ENCODE data around the gene ARHGAP26.

The ARHGAP26 gene

DNA sequence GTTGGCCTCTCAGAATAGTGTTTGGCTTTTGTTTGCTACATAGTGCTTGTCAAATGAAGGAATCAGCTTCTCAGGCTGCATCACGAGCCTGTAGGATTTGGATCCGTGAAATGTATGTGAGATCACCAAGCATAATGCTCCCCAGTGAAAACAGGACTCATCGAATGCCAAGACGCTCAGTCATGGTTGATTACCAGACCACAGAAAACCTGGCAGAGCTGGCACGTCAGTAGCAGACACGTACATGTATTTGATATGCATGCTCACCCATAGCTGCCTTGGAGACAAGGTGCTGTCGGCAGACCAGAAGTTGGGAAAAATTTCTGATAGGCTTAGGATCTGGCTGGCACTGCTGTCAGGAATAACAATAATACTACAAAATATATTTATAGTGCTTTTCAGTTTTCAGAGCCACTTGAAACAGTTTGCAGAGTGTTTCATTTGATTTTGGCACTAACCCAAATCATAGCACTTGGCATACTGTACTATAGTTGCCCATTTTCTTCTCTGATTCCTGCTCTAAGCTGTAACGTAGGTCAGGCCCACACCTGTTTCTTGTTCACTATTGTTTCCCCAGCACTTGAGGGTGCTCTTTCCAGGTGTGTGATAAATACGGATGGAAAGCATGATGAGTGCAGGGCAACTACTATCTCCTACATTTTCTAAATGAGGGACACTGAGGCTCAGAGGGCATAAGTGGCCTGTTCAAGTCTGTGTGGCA, 407.2 kb downstream of the ARHGAP26 start:
- Histone ChIP-seq H3K36me3 (ENCODE audit: insufficient read depth, low read length) (no peaks in the 10 kb centered on the region), H3K9me3 (ENCODE audit: control insufficient read depth, insufficient read depth, low read length) (no peaks in the 10 kb centered on the region; the same call in 1 of the 2 replicates), H3K9ac (ENCODE audit: low read depth, low read length) (no peak overlapping the region), H3K4me1 (ENCODE audit: insufficient read depth, low read length) (peaks cover 17% of the 10 kb centered on the region)

- Histone ChIP-seq H3K9ac (ENCODE audit: low read depth, low read length) (no peak overlapping the region), H3K4me1 (ENCODE audit: insufficient read depth, low read length) (peaks cover 1% of the 10 kb centered on the region; the same call in 1 of the 2 replicates), H3K9me3 (ENCODE audit: control insufficient read depth, insufficient read depth, low read length) (no peaks in the 10 kb centered on the region; the same call in 1 of the 2 replicates), H3K36me3 (ENCODE audit: insufficient read depth, low read length) (no peaks in the 10 kb centered on the region)
Observed at GRCh38 chr5:143179126-143179740, 409.1 kb downstream of the ARHGAP26 start.

DNA sequence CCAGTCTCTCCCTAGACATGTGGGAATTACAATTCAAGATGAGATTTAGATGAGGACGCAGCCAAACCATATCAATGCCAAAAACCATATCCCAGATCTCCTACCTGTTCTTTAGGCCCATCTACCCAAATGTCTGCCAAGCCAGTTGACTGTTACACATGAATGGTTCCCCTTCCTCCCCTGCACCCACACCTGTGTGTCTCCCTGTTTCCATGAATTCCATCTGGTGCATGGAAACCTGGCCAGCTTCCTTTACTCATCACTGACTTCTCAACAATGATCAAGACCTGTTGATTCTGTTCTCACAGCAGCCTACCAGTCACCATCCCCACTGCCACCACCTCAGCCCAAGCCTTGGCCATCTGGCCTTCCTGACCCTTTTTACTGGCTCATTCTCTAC, 410.6 kb downstream of the ARHGAP26 start:
- H3K36me3 ChIP-seq (ENCODE audit: insufficient read depth, low read length): no peaks in the 10 kb centered on the region
- no peak overlapping the region for H3K9ac ChIP-seq (ENCODE audit: low read depth, low read length)
- no peaks in the 10 kb centered on the region; the same call in 1 of the 2 replicates for H3K9me3 ChIP-seq (ENCODE audit: control insufficient read depth, insufficient read depth, low read length)
- H3K4me1 ChIP-seq (ENCODE audit: insufficient read depth, low read length): no peaks in the 10 kb centered on the region

DNA sequence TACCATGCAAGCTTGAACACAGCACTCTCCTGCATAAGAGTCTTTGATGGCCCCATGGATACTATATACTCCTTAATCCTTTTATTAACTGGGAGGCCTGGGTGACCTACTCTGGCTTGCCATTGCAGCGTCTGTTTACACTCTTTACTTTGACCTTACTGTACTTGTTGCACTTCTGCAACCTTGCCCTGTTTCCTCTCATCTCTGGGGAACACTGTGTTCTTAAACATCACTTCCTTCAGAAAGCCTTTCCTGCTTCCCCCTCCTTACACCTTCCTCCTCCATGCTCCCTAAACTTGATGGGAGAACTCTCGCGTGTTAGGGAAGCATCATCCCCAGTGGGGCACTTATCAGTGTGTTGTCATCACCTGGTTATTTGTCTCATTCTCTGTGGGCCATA, 411.0 kb downstream of the ARHGAP26 start:
- Histone ChIP-seq H3K9ac (ENCODE audit: low read depth, low read length) (no peak overlapping the region), H3K4me1 (ENCODE audit: insufficient read depth, low read length) (no peaks in the 10 kb centered on the region), H3K9me3 (ENCODE audit: control insufficient read depth, insufficient read depth, low read length) (no peaks in the 10 kb centered on the region; the same call in 1 of the 2 replicates), H3K36me3 (ENCODE audit: insufficient read depth, low read length) (no peaks in the 10 kb centered on the region)

DNA sequence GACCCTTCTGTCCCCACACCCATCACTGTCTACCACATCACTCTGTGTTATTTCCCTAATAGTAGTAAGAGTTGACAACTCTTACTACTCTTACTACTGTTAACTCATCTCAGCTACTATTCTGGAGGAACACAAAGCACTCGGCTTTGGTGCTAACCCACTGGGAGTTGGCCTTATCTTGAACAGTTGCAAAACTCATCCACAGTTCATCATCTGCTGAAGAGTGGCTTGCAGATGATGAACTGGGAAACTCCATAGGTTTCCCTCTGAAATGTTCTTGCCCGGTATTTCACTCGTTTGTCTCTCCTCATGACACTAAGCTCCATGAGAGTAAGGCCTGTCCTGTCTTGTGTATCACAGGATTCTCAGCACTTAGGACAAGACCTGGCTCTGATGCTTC, 411.9 kb downstream of the ARHGAP26 start:
- H3K9me3 ChIP-seq (ENCODE audit: control insufficient read depth, insufficient read depth, low read length): no peaks in the 10 kb centered on the region; the same call in 1 of the 2 replicates
- H3K9ac ChIP-seq (ENCODE audit: low read depth, low read length): no peak overlapping the region
- no peaks in the 10 kb centered on the region for H3K36me3 ChIP-seq (ENCODE audit: insufficient read depth, low read length)
- peaks cover under 1% of the 10 kb centered on the region for H3K4me1 ChIP-seq (ENCODE audit: insufficient read depth, low read length)

DNA sequence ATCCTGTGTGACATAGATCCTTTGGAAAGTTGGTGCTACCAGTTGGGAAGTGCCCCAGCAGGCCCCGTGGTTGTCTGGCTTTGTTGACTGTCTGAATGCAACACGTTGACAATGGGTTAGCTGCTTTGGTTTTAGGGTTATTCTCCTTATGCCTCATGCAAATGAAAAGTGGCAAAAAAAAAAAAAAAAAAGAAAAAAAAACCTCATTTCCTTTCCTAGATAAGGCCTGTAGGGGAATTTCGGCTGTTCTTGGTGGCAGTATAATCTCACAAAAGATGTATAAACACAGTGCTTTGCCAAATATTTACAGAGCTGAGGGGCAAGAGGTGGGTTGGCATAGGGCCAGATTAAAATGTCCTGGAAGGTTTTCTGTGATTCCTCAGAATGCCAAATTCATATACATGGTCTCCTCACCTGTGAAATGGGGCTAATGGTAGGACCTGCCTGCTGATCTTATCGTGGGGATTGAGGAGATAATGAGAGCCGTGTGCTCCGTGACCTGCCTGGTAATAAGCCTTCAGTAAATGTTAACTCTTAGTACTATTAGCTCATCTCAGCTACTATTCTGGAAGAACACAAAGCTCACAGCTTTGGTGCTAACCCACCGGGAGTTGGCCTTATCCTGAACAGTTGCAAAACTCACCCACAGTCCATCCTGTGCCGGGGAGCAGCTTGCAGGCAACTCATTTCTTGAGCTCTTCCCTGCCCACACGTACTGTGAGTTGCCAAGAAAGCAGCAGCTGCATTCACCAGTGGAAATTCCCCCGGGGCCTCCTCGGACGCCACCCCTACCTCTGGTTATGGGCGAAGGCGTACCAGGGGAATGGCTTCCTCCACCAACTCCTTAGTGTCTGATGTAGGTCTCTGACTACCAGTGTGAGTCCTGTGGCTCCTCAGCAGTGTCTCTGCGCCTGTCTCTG, 413.0 kb downstream of the ARHGAP26 start:
- H3K36me3 ChIP-seq (ENCODE audit: insufficient read depth, low read length): no peaks in the 10 kb centered on the region
- H3K9ac ChIP-seq (ENCODE audit: low read depth, low read length): no peak overlapping the region
- H3K9me3 ChIP-seq (ENCODE audit: control insufficient read depth, insufficient read depth, low read length): no peaks in the 10 kb centered on the region; the same call in 1 of the 2 replicates
- peaks cover 9% of the 10 kb centered on the region for H3K4me1 ChIP-seq (ENCODE audit: insufficient read depth, low read length)

DNA sequence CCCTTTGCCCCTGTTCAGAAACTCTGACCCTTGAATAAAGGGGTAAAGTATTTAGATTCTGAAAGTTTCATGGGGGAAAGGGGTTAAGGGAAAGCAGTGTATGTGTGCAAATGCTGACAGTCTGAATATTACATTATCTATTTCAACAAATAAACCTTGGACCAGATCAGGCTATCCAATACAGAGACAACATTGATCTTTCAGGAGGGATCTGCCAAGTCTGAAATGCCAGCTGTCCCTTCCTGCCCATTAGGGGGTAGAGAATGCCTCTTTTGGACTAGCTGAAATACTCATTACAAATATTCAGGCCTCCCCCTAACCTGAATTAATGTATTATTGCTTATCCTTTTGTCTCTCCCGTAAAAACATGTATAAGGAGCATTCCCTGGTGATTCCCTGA, 413.8 kb downstream of the ARHGAP26 start:
- Histone ChIP-seq H3K9me3 (ENCODE audit: control insufficient read depth, insufficient read depth, low read length) (no peaks in the 10 kb centered on the region; the same call in 1 of the 2 replicates), H3K9ac (ENCODE audit: low read depth, low read length) (no peak overlapping the region), H3K36me3 (ENCODE audit: insufficient read depth, low read length) (no peaks in the 10 kb centered on the region), H3K4me1 (ENCODE audit: insufficient read depth, low read length) (peaks cover 9% of the 10 kb centered on the region)

- H3K9ac ChIP-seq (ENCODE audit: low read depth, low read length): no peak overlapping the region
- H3K9me3 ChIP-seq (ENCODE audit: control insufficient read depth, insufficient read depth, low read length): no peaks in the 10 kb centered on the region
- no peaks in the 10 kb centered on the region for H3K36me3 ChIP-seq (ENCODE audit: insufficient read depth, low read length)
- H3K4me1 ChIP-seq (ENCODE audit: insufficient read depth, low read length): peaks cover 9% of the 10 kb centered on the region
Observed at GRCh38 chr5:143186623-143187022, 416.4 kb downstream of the ARHGAP26 start.

GRCh38 chr5:143187495-143187894, 417.3 kb downstream of the ARHGAP26 start:
- H3K4me1 ChIP-seq (ENCODE audit: insufficient read depth, low read length): peaks cover 9% of the 10 kb centered on the region
- no peaks in the 10 kb centered on the region for H3K9me3 ChIP-seq (ENCODE audit: control insufficient read depth, insufficient read depth, low read length)
- H3K36me3 ChIP-seq (ENCODE audit: insufficient read depth, low read length): no peaks in the 10 kb centered on the region
- no peak overlapping the region for H3K9ac ChIP-seq (ENCODE audit: low read depth, low read length)

GRCh38 chr5:143188083-143188482, 417.9 kb downstream of the ARHGAP26 start:
- peaks cover 9% of the 10 kb centered on the region for H3K4me1 ChIP-seq (ENCODE audit: insufficient read depth, low read length)
- no peaks in the 10 kb centered on the region for H3K9me3 ChIP-seq (ENCODE audit: control insufficient read depth, insufficient read depth, low read length)
- H3K36me3 ChIP-seq (ENCODE audit: insufficient read depth, low read length): no peaks in the 10 kb centered on the region
- no peak overlapping the region for H3K9ac ChIP-seq (ENCODE audit: low read depth, low read length)

- no peaks in the 10 kb centered on the region for H3K36me3 ChIP-seq (ENCODE audit: insufficient read depth, low read length)
- no peak overlapping the region for H3K9ac ChIP-seq (ENCODE audit: low read depth, low read length)
- H3K9me3 ChIP-seq (ENCODE audit: control insufficient read depth, insufficient read depth, low read length): no peaks in the 10 kb centered on the region
- H3K4me1 ChIP-seq (ENCODE audit: insufficient read depth, low read length): peaks cover 9% of the 10 kb centered on the region
Observed at GRCh38 chr5:143188692-143189091, 418.5 kb downstream of the ARHGAP26 start.

GRCh38 chr5:143190260-143190810, 420.2 kb downstream of the ARHGAP26 start:
- Histone ChIP-seq H3K4me1 (ENCODE audit: insufficient read depth, low read length) (peaks cover 9% of the 10 kb centered on the region), H3K9me3 (ENCODE audit: control insufficient read depth, insufficient read depth, low read length) (no peaks in the 10 kb centered on the region), H3K9ac (ENCODE audit: low read depth, low read length) (no peak overlapping the region), H3K36me3 (ENCODE audit: insufficient read depth, low read length) (no peaks in the 10 kb centered on the region)

DNA sequence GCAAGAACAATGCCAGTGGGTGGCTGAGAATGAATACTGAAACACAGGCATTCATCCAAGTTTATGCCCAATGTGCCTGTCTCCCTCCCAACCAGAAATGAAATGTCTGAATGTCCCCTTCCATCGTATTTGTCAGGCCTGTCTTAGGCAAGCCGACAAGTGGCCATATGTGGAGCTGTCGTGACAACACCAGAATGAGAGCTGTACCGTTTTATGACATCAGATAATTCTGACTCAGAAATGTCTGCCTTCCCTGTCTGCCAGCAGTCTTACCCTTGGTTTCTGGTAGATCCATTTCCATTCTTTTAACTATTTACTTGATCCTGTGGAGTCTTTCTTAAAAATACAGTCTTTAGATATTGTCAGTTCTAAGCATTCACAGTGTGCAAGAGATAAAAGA, 421.5 kb downstream of the ARHGAP26 start:
- peaks cover 9% of the 10 kb centered on the region for H3K4me1 ChIP-seq (ENCODE audit: insufficient read depth, low read length)
- H3K9me3 ChIP-seq (ENCODE audit: control insufficient read depth, insufficient read depth, low read length): no peaks in the 10 kb centered on the region
- no peak overlapping the region for H3K9ac ChIP-seq (ENCODE audit: low read depth, low read length)
- H3K36me3 ChIP-seq (ENCODE audit: insufficient read depth, low read length): no peaks in the 10 kb centered on the region
